Right lobe of liver (tissue), 4 donors: ENCODE measurements around the gene SLC25A2.

ENCODE experiments used
- CTCF ChIP-seq, 4 donors: fragments of 200-600 bp in 3 of 4; fragments of 450-650 bp in 1 of 4; IDR thresholded peaks; one replicate each; pipeline versions ENCODE4 v1.5.1 to v1.8.0; 2016 to 2022; ENCODE audit warnings: antibody characterized with exemption in 4 of 4, mild to moderate bottlenecking in 2 of 4
- POLR2A ChIP-seq: fragments of 450-650 bp; IDR thresholded peaks from one replicate; pipeline ENCODE4 v1.6.1; 2017; ENCODE audit warnings: antibody characterized with exemption, mild to moderate bottlenecking
- donor health status: DM: no; HTN: no; CAD: no.
- donor health status: DM: no; HTN: no; CAD: no.
- donor health status: DM: no; HTN: yes; CAD: no.

DNA sequence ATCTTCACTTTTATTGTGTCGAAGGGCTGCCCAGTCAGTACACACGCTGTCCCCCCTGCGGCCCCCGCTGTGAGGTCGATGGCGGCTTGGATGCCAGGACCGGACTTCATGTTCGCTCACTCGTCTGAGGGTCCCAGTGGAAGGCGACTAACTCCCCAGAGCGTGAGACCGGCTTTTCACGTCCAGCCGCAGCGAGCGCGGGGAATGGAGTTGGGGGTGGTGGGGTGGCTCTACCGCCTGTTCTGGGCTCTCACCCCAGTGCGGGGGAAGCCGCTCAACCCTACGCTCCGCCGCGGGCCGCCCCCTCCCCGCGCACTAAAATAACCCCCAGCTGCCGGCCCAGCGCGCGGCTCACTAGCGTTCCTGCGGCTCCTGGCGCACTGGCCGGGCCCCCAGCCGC, at the start of gene SLC25A2:
- no peak for TF ChIP-seq CTCF (IDR thresholded peaks at IDR 0.05)
- TF ChIP-seq POLR2A = no peak
